Kidney epithelial cell (primary cell): ENCODE measurements around the gene REEP3. TPM values are rescaled to one million over a fixed set of nuclear protein-coding genes. Genes with fewer than 3 reads are reported as not detected.

Source experiments
- DNase-seq: peaks from one replicate; pipeline ENCODE4 v3.0.0-alpha.2; 2010; ENCODE audit warnings: low read depth
- H3K27me3 ChIP-seq: 2 replicates; pipeline ENCODE4 v1.6.0; 2011; ENCODE audit warnings: low read length; ENCODE audit not compliant: control insufficient read depth, insufficient read depth
- H3K36me3 ChIP-seq: 2 replicates; pipeline ENCODE4 v1.5.1; 2011; ENCODE audit warnings: low read length; ENCODE audit not compliant: control insufficient read depth, insufficient read depth
- H3K4me3 ChIP-seq: 2 replicates; pipeline ENCODE4 v1.5.1; 2011; ENCODE audit warnings: low read depth, mild to moderate bottlenecking, control low read depth, low read length
- total RNA-seq: library from RNA; depleted of rRNA; stranded (reverse); fragments of >200 nt; gene quantifications from 2 replicates; pipeline ENCODE4 v1.2.3, GENCODE V29; 2015
- TF ChIP-seq, protein P1 (sequence below): IDR thresholded peaks from 2 replicates; pipeline ENCODE4 v1.5.1; 2011; ENCODE audit warnings: mild to moderate bottlenecking, moderate library complexity, low read length, control low read depth, inconsistent platforms; ENCODE audit not compliant: insufficient read depth, poor library complexity, severe bottlenecking

Gene REEP3
- total RNA-seq, 1 donor from 2014 or later: 59.8 TPM

GRCh38 chr10:63619426-63619825 lies 98.2 kb downstream of the REEP3 start:
- TF ChIP-seq, protein P1, sequence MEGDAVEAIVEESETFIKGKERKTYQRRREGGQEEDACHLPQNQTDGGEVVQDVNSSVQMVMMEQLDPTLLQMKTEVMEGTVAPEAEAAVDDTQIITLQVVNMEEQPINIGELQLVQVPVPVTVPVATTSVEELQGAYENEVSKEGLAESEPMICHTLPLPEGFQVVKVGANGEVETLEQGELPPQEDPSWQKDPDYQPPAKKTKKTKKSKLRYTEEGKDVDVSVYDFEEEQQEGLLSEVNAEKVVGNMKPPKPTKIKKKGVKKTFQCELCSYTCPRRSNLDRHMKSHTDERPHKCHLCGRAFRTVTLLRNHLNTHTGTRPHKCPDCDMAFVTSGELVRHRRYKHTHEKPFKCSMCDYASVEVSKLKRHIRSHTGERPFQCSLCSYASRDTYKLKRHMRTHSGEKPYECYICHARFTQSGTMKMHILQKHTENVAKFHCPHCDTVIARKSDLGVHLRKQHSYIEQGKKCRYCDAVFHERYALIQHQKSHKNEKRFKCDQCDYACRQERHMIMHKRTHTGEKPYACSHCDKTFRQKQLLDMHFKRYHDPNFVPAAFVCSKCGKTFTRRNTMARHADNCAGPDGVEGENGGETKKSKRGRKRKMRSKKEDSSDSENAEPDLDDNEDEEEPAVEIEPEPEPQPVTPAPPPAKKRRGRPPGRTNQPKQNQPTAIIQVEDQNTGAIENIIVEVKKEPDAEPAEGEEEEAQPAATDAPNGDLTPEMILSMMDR: no peak
- H3K36me3 ChIP-seq: peaks cover 1% of the 10 kb centered on the region

DNA sequence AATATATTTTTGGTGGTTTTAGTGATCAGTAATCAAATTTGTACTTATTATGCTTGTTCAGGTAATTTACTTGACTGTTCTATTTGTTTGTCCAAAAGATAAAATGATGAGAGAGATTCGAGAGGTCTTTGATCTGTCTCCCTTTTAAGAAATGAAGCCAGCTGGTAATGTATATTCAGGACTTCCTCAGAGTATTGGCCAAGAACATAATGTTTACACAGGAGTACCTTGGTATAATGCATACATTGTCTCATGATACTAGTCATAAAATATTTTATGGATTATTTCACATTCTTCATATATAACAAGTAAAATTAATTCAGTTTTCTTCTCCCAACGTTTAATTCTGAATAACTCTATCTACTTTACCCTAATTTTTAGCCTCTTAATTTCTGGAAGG lies 100.9 kb downstream of the REEP3 start:
- no peaks in the 10 kb centered on the region for H3K27me3 ChIP-seq

More at GRCh38 chr10:63619426-63619825, 98.2 kb downstream of the REEP3 start:
- no peak for DNase-seq
- no peaks in the 10 kb centered on the region for H3K27me3 ChIP-seq
- no peak overlapping the region for H3K4me3 ChIP-seq

GRCh38 chr10:63624701-63625100 lies 103.5 kb downstream of the REEP3 start:
- no peak for DNase-seq
- Histone ChIP-seq H3K36me3 (no peaks in the 10 kb centered on the region), H3K4me3 (no peak overlapping the region), H3K27me3 (no peaks in the 10 kb centered on the region)
- TF ChIP-seq, protein P1: no peak

More for the DNA sequence above, 100.9 kb downstream of the REEP3 start:
- Histone ChIP-seq H3K36me3 (no peaks in the 10 kb centered on the region), H3K4me3 (no peak overlapping the region)
- TF ChIP-seq, protein P1: no peak
- DNase-seq: no peak

DNA sequence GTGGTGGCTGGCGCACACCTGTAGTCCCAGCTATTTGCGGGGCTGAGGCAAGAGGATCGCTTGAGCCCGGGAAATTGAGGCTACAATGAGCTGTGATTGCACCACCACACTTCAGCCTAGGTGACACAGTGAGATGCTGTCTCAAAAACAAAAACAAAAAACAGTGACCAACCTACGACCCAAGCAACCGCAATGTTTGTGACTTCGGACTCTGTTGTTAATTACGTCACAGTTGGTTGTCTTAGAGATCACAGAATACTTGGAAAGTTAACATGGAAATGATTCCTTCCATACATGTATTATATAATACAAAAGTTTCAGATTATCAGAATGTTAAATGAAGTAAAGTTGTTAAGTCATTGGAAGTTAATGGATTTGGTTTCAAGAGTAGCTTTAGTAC lies 106.2 kb downstream of the REEP3 start:
- TF ChIP-seq, protein P1: no peak
- H3K27me3 ChIP-seq: no peaks in the 10 kb centered on the region
- no peak for DNase-seq

GRCh38 chr10:63627881-63628296 lies 106.7 kb downstream of the REEP3 start:
- TF ChIP-seq, protein P1: no peak
- H3K4me3 ChIP-seq: no peak overlapping the region
- H3K36me3 ChIP-seq: no peaks in the 10 kb centered on the region
- no peak for DNase-seq
- H3K27me3 ChIP-seq: no peaks in the 10 kb centered on the region

More for the DNA sequence above, 106.2 kb downstream of the REEP3 start:
- Histone ChIP-seq H3K4me3 (no peak overlapping the region), H3K36me3 (no peaks in the 10 kb centered on the region)
